HCT116 (cell line): Measurements from ENCODE around the gene RPL35A. TPM values are rescaled to one million over a fixed set of nuclear protein-coding genes. Genes with fewer than 3 reads are reported as not detected.

Source experiments
- ATAC-seq: fragments of 200-7000 bp; cut with Tn5 transposase; 2 replicates; pipeline ENCODE4 v1.9.1; 2020; ENCODE audit warnings: mild to moderate bottlenecking, moderate library complexity
- BruUV-seq: library from RNA; stranded (reverse); fragments of 400-500 nt; replicated peaks from 2 replicates; lab custom pipeline; 2021; lab: Mats Ljungman, UMichigan
- CTCF ChIA-PET: fragments of 300-600 bp; sonication (Branson Sonifier 250); formaldehyde crosslinking; loops from one replicate; lab custom pipeline; 2021; ENCODE audit warnings: antibody characterized with exemption; lab: Charles Lee
- POLR2A ChIA-PET: fragments of 300-600, 350-600 bp; sonication (Branson Sonifier 250); formaldehyde crosslinking; loops from one replicate; lab custom pipeline; 2021; ENCODE audit warnings: antibody characterized with exemption; lab: Charles Lee
- RAD21 ChIA-PET, 2 experiments: fragments of 300-600 bp; sonication (Branson Sonifier 250); formaldehyde crosslinking; loops; one replicate each; lab custom pipeline; 2023; ENCODE audit warnings: low total read pairs in 2 of 2; ENCODE audit not compliant: uncharacterized antibody in 2 of 2, unreplicated experiment in 2 of 2, low non-redundant PET in 1 of 2; lab: Charles Lee
- DNase-seq: peaks from one replicate; pipeline ENCODE4 v3.0.0-alpha.2; 2010; ENCODE audit warnings: low read depth, low spot score
- H2AFZ ChIP-seq: fragments of 200-600 bp; shearing (Covaris generic), sonication (generic); 2 replicates; pipeline ENCODE4 v1.6.1; 2017; ENCODE audit warnings: low read depth, mixed run types, mixed read lengths, antibody characterized with exemption, low read length; ENCODE audit not compliant: poor library complexity, severe bottlenecking
- H3K27ac ChIP-seq: 2 replicates; pipeline ENCODE4 v1.5.1; 2012; ENCODE audit warnings: low read depth, low read length
- H3K27me3 ChIP-seq: fragments of 200-600 bp; sonication (generic); 2 replicates; pipeline ENCODE4 v1.6.1; 2016; ENCODE audit warnings: mixed run types, low read length, mixed read lengths; ENCODE audit not compliant: insufficient read depth
- H3K36me3 ChIP-seq, 2 experiments: fragments of 200-500 bp in 1 of 2; fragments of 200-600 bp in 1 of 2; sonication (Bioruptor generic) in 1 of 2; sonication (generic) in 1 of 2; 2 replicates each; pipeline versions ENCODE4 v1.5.1 to v1.6.1; 2014 to 2016; ENCODE audit warnings: low read length in 2 of 2, inconsistent platforms in 1 of 2, mixed read lengths in 1 of 2, mixed run types in 1 of 2; ENCODE audit not compliant: insufficient read depth in 2 of 2, control insufficient read depth in 1 of 2
- H3K4me1 ChIP-seq, 2 experiments: fragments of 200-600 bp in 1 of 2; sonication (generic) in 1 of 2; 2 replicates each; pipeline versions ENCODE4 v1.5.1 to v1.6.1; 2012 to 2017; ENCODE audit warnings: low read length in 2 of 2, inconsistent platforms in 1 of 2, mild to moderate bottlenecking in 1 of 2, mixed read lengths in 1 of 2, mixed run types in 1 of 2, moderate library complexity in 1 of 2; ENCODE audit not compliant: insufficient read depth in 2 of 2, control insufficient read depth in 1 of 2
- H3K4me2 ChIP-seq: fragments of 200-600 bp; sonication (generic); 2 replicates; pipeline ENCODE4 v1.6.1; 2017; ENCODE audit warnings: mixed run types, low read length, mixed read lengths
- H3K4me3 ChIP-seq, 2 experiments: fragments of 200-600 bp in 1 of 2; sonication (generic) in 1 of 2; replicated peaks in 1 of 2; 2 replicates each; pipeline ENCODE4 v1.5.1; 2011 to 2016; ENCODE audit warnings: low read length in 2 of 2, control low read depth in 1 of 2, low read depth in 1 of 2, mild to moderate bottlenecking in 1 of 2, mixed read lengths in 1 of 2, mixed run types in 1 of 2
- H3K79me2 ChIP-seq: fragments of 200-600 bp; sonication (generic); 2 replicates; pipeline ENCODE4 v1.6.1; 2017; ENCODE audit warnings: mild to moderate bottlenecking, mixed run types, low read length, moderate library complexity, mixed read lengths; ENCODE audit not compliant: insufficient read depth
- H3K9ac ChIP-seq: fragments of 200-600 bp; sonication (generic); 2 replicates; pipeline ENCODE4 v1.6.1; 2016; ENCODE audit warnings: low read length, mixed read lengths
- H3K9me2 ChIP-seq: fragments of 200-600 bp; sonication (generic), shearing (Covaris generic); 2 replicates; pipeline ENCODE4 v1.6.1; 2017; ENCODE audit warnings: mixed run types, mild to moderate bottlenecking, moderate library complexity; ENCODE audit not compliant: insufficient read depth
- H3K9me3 ChIP-seq, 2 experiments: fragments of 200-500 bp in 1 of 2; fragments of 200-600 bp in 1 of 2; sonication (Bioruptor generic) in 1 of 2; sonication (generic) in 1 of 2; 2 replicates each; pipeline ENCODE4 v1.6.1; 2014 to 2017; ENCODE audit warnings: low read length in 2 of 2, mixed read lengths in 2 of 2, inconsistent platforms in 1 of 2, low read depth in 1 of 2, mild to moderate bottlenecking in 1 of 2, mixed run types in 1 of 2, moderate library complexity in 1 of 2; ENCODE audit not compliant: control insufficient read depth in 1 of 2, insufficient read depth in 1 of 2
- H4K20me1 ChIP-seq: fragments of 200-600 bp; sonication (generic), shearing (Covaris generic); 2 replicates; pipeline ENCODE4 v1.6.1; 2017; ENCODE audit warnings: mixed run types, mild to moderate bottlenecking, moderate library complexity; ENCODE audit not compliant: insufficient read depth
- ELF1 ChIP-seq: IDR thresholded peaks from 2 replicates; pipeline ENCODE4 v1.6.1; 2012; ENCODE audit warnings: low read depth, borderline replicate concordance
- JUND ChIP-seq: IDR thresholded peaks from 2 replicates; pipeline ENCODE4 v1.6.1; 2012
- POLR2AphosphoS5 ChIP-seq: IDR thresholded peaks from 2 replicates; pipeline ENCODE4 v1.6.1; 2011; ENCODE audit warnings: mild to moderate bottlenecking, low read depth, low read length, moderate library complexity
- SIN3A ChIP-seq: IDR thresholded peaks from 2 replicates; pipeline ENCODE4 v1.6.1; 2012; ENCODE audit warnings: low read depth
- TCF7L2 ChIP-seq: IDR thresholded peaks from 2 replicates; pipeline ENCODE4 v1.7.0; 2011; ENCODE audit warnings: borderline replicate concordance, inconsistent platforms; ENCODE audit not compliant: insufficient read depth, insufficient read length; ENCODE audit errors: extremely low read depth
- YY1 ChIP-seq: IDR thresholded peaks from 2 replicates; pipeline ENCODE4 v1.6.1; 2011; ENCODE audit warnings: low read length, low read depth, moderate library complexity, mild to moderate bottlenecking; ENCODE audit not compliant: insufficient replicate concordance; ENCODE audit errors: extremely low read depth
- ZFX ChIP-seq: fragments of 450-650 bp; IDR thresholded peaks from 2 replicates; pipeline ENCODE4 v1.6.1; 2017
- ZNF274 ChIP-seq: fragments of 200-500 bp; sonication (Bioruptor generic); IDR thresholded peaks from 2 replicates; pipeline ENCODE4 v1.6.1; 2014; ENCODE audit warnings: mild to moderate bottlenecking, low read depth, low read length, inconsistent platforms
- intact Hi-C: fragments of 100-400 bp; cut with micrococcal nuclease; formaldehyde crosslinking; loops from 2 replicates; pipeline ENCODE4 v1.10.0; 2022
- total RNA-seq: library from RNA; stranded (reverse); gene quantifications from one replicate; pipeline ENCODE4 v1.2.1, GENCODE V29; 2021; ENCODE audit not compliant: unreplicated experiment
- TF ChIP-seq, protein P1 (sequence below): IDR thresholded peaks from 2 replicates; pipeline ENCODE4 v1.6.1; 2012
- TF ChIP-seq, protein P2 (sequence below), 3 experiments: fragments of 200-600 bp in 1 of 3; sonication (generic) in 1 of 3; IDR thresholded peaks in 2 of 3; conservative IDR thresholded peaks in 1 of 3; 2 replicates each; pipeline ENCODE4 v1.5.1; 2012 to 2017; ENCODE audit warnings: low read depth in 2 of 3, low read length in 2 of 3, antibody characterized with exemption in 1 of 3, borderline replicate concordance in 1 of 3, control low read depth in 1 of 3, mild to moderate bottlenecking in 1 of 3, mixed read lengths in 1 of 3, mixed run types in 1 of 3, moderate library complexity in 1 of 3; ENCODE audit not compliant: insufficient read depth in 1 of 3
- TF ChIP-seq, protein P3 (sequence below): IDR thresholded peaks from 2 replicates; pipeline ENCODE4 v1.6.1; 2011; ENCODE audit warnings: mild to moderate bottlenecking, low read length, moderate library complexity; ENCODE audit not compliant: insufficient replicate concordance; ENCODE audit errors: extremely low read depth

RPL35A gene
- total RNA-seq, 1 experiment from 2014 or later: 1,465 TPM

DNA sequence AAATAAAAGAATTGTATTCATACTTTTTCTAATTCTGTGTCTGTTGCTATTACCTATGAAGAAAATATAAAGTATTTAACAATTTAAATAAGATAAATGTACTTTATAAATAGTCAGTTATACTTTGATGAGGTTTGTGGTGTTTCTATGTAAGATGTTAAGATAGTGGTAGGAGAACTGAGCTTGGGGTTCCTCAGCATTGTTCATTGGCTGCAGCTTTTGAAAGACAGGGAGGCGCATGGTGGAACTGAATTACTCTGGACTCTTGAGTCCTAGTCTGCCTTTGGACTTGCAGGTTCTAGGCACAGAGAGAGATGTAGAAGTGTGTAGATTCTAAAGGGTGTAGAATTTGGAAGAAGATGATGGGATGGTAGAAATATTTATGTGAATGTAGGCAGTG is 33.1 kb downstream of the RPL35A start:
- H2AFZ ChIP-seq: no peak overlapping the region
- intact Hi-C loops: no loop called here
- POLR2A ChIA-PET: no interaction called here
- no peaks in the 10 kb centered on the region for H3K9me2 ChIP-seq
- BruUV-seq: no TSS peak
- H3K4me2 ChIP-seq: no peak overlapping the region
- H3K27me3 ChIP-seq: no peaks in the 10 kb centered on the region
- H3K36me3 ChIP-seq: no peaks in the 10 kb centered on the region
- CTCF ChIA-PET: no interaction called here
- no peak overlapping the region for H3K4me3 ChIP-seq
- no peaks in the 10 kb centered on the region for H3K79me2 ChIP-seq
- H3K9ac ChIP-seq: no peak overlapping the region
- DNase-seq: no peak
- no peaks in the 10 kb centered on the region for H4K20me1 ChIP-seq
- no peaks in the 10 kb centered on the region for H3K9me3 ChIP-seq
- no peaks in the 10 kb centered on the region for H3K4me1 ChIP-seq
- RAD21 ChIA-PET: no interaction called here
- TF ChIP-seq SIN3A (no peak), YY1 (no peak), TCF7L2 (no peak), POLR2AphosphoS5 (no peak), ZNF274 (no peak), ELF1 (no peak), JUND (no peak), ZFX (no peak)
- TF ChIP-seq, protein P1, sequence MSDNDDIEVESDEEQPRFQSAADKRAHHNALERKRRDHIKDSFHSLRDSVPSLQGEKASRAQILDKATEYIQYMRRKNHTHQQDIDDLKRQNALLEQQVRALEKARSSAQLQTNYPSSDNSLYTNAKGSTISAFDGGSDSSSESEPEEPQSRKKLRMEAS: no peak
- TF ChIP-seq, protein P2, sequence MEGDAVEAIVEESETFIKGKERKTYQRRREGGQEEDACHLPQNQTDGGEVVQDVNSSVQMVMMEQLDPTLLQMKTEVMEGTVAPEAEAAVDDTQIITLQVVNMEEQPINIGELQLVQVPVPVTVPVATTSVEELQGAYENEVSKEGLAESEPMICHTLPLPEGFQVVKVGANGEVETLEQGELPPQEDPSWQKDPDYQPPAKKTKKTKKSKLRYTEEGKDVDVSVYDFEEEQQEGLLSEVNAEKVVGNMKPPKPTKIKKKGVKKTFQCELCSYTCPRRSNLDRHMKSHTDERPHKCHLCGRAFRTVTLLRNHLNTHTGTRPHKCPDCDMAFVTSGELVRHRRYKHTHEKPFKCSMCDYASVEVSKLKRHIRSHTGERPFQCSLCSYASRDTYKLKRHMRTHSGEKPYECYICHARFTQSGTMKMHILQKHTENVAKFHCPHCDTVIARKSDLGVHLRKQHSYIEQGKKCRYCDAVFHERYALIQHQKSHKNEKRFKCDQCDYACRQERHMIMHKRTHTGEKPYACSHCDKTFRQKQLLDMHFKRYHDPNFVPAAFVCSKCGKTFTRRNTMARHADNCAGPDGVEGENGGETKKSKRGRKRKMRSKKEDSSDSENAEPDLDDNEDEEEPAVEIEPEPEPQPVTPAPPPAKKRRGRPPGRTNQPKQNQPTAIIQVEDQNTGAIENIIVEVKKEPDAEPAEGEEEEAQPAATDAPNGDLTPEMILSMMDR (IDR thresholded peaks at IDR 0.05 in 2 of 3, conservative IDR thresholded peaks at IDR 0.05 in 1 of 3; ENCODE audit: borderline replicate concordance in 1 of 3, insufficient read depth in 1 of 3, low read depth in 2 of 3, low read length in 2 of 3): no peak
- TF ChIP-seq, protein P3, sequence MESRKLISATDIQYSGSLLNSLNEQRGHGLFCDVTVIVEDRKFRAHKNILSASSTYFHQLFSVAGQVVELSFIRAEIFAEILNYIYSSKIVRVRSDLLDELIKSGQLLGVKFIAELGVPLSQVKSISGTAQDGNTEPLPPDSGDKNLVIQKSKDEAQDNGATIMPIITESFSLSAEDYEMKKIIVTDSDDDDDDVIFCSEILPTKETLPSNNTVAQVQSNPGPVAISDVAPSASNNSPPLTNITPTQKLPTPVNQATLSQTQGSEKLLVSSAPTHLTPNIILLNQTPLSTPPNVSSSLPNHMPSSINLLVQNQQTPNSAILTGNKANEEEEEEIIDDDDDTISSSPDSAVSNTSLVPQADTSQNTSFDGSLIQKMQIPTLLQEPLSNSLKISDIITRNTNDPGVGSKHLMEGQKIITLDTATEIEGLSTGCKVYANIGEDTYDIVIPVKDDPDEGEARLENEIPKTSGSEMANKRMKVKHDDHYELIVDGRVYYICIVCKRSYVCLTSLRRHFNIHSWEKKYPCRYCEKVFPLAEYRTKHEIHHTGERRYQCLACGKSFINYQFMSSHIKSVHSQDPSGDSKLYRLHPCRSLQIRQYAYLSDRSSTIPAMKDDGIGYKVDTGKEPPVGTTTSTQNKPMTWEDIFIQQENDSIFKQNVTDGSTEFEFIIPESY: no peak
- ATAC-seq: no peak
- H3K27ac ChIP-seq: no peak overlapping the region
